ENCODE data around the gene INSR. TPM values are rescaled to one million over a fixed set of nuclear protein-coding genes. Genes with fewer than 3 reads are reported as not detected.
A peak's percentile ranks its signal among the peaks of the same experiment; 100 is the strongest.

Gene INSR
- total and polyA plus RNA-seq, 10 of the 15 experiments (the other 5 are each of a cell fraction or from before 2014, with no cell fraction given), result 4.2 to 34.9 (median 13.6) TPM

DNA sequence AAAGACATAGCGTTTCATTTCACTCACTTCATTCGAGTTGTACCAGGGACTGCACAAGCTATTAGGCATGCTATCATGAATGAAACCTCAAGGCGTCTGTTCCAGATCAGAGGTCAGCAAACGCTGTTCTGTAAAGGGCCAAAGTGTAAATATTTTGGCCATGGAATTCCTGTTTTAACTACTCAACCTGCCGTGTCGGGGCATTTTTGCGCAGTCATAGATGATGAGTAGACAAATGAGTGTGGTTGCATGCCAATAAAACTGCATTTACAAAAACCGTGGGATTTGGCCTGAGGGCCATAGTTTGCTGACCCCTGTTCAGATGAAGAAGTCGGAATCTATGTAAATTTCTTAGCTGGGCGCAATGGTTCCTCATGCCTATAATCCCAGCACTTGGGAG is 6.5 kb downstream of the INSR start:
- peaks cover 21% of the 10 kb centered on the region for H3K4me1 ChIP-seq (ENCODE audit: control insufficient read depth, insufficient read depth, low read length)
- H2AFZ ChIP-seq (ENCODE audit: control insufficient read depth, low read depth, low read length), result no peak overlapping the region
- peaks cover 74% of the 10 kb centered on the region for H3K79me2 ChIP-seq (ENCODE audit: control insufficient read depth, insufficient read depth, low read length)
- no peak overlapping the region for H3K9ac ChIP-seq (ENCODE audit: control insufficient read depth, insufficient read depth, low read length)
- DNase-seq (ENCODE audit: low read depth, low spot score), result no peak
- ChIA-PET CTCF (interaction anchor here (0.7 to 2.2 kb wide), 5 partner anchors 11 to 61 kb away, joined by 3 to 7 read pairs (median 4); partner anchors contain the start of gene ARHGEF18), POLR2A (interaction anchor here (1.4 to 1.8 kb wide), 2 partner anchors 65 to 77 kb away, joined by 3 to 7 read pairs; no protein-coding TSS in a partner anchor), RAD21 (ENCODE audit: unreplicated experiment) (interaction anchor here (0.7 to 1.7 kb wide), 4 partner anchors 15 to 87 kb away, joined by 3 to 6 read pairs (median 6); no protein-coding TSS in a partner anchor), SMC1A (ENCODE audit: uncharacterized antibody, unreplicated experiment) (interaction anchor here (0.8 to 1.5 kb wide), 11 partner anchors 9 to 172 kb away, joined by 3 to 7 read pairs (median 4); no protein-coding TSS in a partner anchor)
- in situ Hi-C loops (cut with MboI), result no loop called here
- WGBS (ENCODE audit: insufficient coverage, insufficient replicate concordance, low lambda C conversion rate, missing lambda C conversion rate), result 61% methylated on average over 10 of the region's 10 CpGs
- no TSS peak for BruUV-seq (replicated peaks)
- H3K27ac ChIP-seq (ENCODE audit: control insufficient read depth, insufficient read depth), result no peak overlapping the region
- no peak overlapping the region for H3K4me3 ChIP-seq
- no peaks in the 10 kb centered on the region for H3K9me3 ChIP-seq (replicated peaks; ENCODE audit: control insufficient read depth, insufficient read depth, low read length)
- no peak for FAIRE-seq
- intact Hi-C loops (cut with micrococcal nuclease; ENCODE audit: unreplicated experiment), result no loop called here
- no peak for ATAC-seq
- no peaks in the 10 kb centered on the region for H3K36me3 ChIP-seq (ENCODE audit: control insufficient read depth in 2 of 2, insufficient read depth in 2 of 2, low read length in 1 of 2)
- no peaks in the 10 kb centered on the region for H3K27me3 ChIP-seq (replicated peaks in 1 of 2; ENCODE audit: control insufficient read depth in 2 of 2, insufficient read depth in 2 of 2, low read length in 1 of 2)
- no peak for TF ChIP-seq GABPA (IDR thresholded peaks at IDR 0.05; ENCODE audit: low read depth)
- no peak for TF ChIP-seq CTCF (IDR thresholded peaks at IDR 0.05 in 2 of 3, conservative IDR thresholded peaks at IDR 0.05 in 1 of 3; ENCODE audit: control insufficient read depth in 2 of 3, extremely low read depth in 1 of 3, insufficient read depth in 1 of 3, low read depth in 3 of 3, low read length in 3 of 3)
- peak; percentile 37; the same call in 1 of the 2 replicates for TF ChIP-seq NR2F1 (conservative IDR thresholded peaks at IDR 0.05)
- no peaks in the 10 kb centered on the region for H4K20me1 ChIP-seq (ENCODE audit: control insufficient read depth, insufficient read depth)
- peak overlapping the region; percentile 30 for H3K4me2 ChIP-seq (ENCODE audit: control insufficient read depth, insufficient read depth)

Data from GM12878 (cell line).